HEK293 (cell line): ENCODE results near the gene TEC.

Experiments
- CTCF ChIP-seq: fragments of 450-650 bp; formaldehyde crosslinking; IDR thresholded peaks from 2 replicates; pipeline ENCODE4 v1.5.1; 2016; ENCODE audit warnings: missing biosample characterization, missing genetic modification characterization
- REPIN1 ChIP-seq: fragments of 450-650 bp; formaldehyde crosslinking; IDR thresholded peaks from 2 replicates; pipeline ENCODE4 v1.5.1; 2017; ENCODE audit warnings: missing biosample characterization, missing genetic modification characterization, low read depth
- ZNF138 ChIP-seq: fragments of 450-650 bp; formaldehyde crosslinking; IDR thresholded peaks from 2 replicates; pipeline ENCODE4 v1.5.1; 2016; ENCODE audit warnings: missing biosample characterization, missing genetic modification characterization, borderline replicate concordance
- ZNF157 ChIP-seq: fragments of 450-650 bp; formaldehyde crosslinking; IDR thresholded peaks from 2 replicates; pipeline ENCODE4 v1.5.1; 2016; ENCODE audit warnings: missing biosample characterization, missing genetic modification characterization
- ZNF324 ChIP-seq: fragments of 450-650 bp; formaldehyde crosslinking; IDR thresholded peaks from 2 replicates; pipeline ENCODE4 v1.5.1; 2016; ENCODE audit warnings: missing biosample characterization, missing genetic modification characterization
- ZNF362 ChIP-seq: fragments of 450-650 bp; formaldehyde crosslinking; IDR thresholded peaks from 2 replicates; pipeline ENCODE4 v1.5.1; 2016; ENCODE audit warnings: missing biosample characterization, missing genetic modification characterization
- ZNF48 ChIP-seq: fragments of 450-650 bp; formaldehyde crosslinking; IDR thresholded peaks from 2 replicates; pipeline ENCODE4 v1.5.1; 2016; ENCODE audit warnings: missing biosample characterization, missing genetic modification characterization
- ZNF701 ChIP-seq: fragments of 450-650 bp; formaldehyde crosslinking; IDR thresholded peaks from 2 replicates; pipeline ENCODE4 v1.5.1; 2016; ENCODE audit warnings: missing biosample characterization, missing genetic modification characterization

GRCh38 chr4:48308901-48309300, 39.3 kb upstream of the TEC start:
- TF ChIP-seq ZNF48 (tag by site-specific recombination) (no peak), CTCF (tag by site-specific recombination) (no peak), ZNF138 (tag by site-specific recombination) (no peak), ZNF324 (no peak), ZNF362 (tag by site-specific recombination) (no peak), ZNF701 (tag by site-specific recombination) (no peak), REPIN1 (tag by site-specific recombination) (no peak), ZNF157 (no peak)
